ENCODE measurements around the gene PPM1E.

DNA sequence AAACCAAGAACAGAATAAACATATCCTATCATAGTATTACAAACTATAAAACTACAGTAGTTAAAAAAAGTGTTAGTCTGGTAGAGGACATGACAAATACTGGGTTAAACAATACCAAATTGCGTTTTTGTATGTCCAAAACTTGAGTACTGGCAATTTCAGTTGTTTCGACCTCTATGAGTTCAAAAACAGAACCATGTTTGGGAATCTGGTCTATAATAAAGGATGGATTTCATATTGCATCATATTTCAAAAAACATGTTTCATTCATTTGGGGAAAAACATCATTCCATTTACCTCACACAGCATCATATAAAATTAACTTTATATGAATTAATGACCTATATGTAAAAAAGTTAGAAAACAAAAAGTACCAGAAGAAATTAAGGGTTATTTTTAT is 269.3 kb downstream of the PPM1E start:
- TF ChIP-seq, protein P1, sequence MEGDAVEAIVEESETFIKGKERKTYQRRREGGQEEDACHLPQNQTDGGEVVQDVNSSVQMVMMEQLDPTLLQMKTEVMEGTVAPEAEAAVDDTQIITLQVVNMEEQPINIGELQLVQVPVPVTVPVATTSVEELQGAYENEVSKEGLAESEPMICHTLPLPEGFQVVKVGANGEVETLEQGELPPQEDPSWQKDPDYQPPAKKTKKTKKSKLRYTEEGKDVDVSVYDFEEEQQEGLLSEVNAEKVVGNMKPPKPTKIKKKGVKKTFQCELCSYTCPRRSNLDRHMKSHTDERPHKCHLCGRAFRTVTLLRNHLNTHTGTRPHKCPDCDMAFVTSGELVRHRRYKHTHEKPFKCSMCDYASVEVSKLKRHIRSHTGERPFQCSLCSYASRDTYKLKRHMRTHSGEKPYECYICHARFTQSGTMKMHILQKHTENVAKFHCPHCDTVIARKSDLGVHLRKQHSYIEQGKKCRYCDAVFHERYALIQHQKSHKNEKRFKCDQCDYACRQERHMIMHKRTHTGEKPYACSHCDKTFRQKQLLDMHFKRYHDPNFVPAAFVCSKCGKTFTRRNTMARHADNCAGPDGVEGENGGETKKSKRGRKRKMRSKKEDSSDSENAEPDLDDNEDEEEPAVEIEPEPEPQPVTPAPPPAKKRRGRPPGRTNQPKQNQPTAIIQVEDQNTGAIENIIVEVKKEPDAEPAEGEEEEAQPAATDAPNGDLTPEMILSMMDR (IDR thresholded peaks at IDR 0.05; ENCODE audit: low read depth, low read length): no peak
- TF ChIP-seq POLR2A (IDR thresholded peaks at IDR 0.05; ENCODE audit: extremely low read depth, insufficient read length) (no peak), MYC (IDR thresholded peaks at IDR 0.05; ENCODE audit: low read depth, low read length) (no peak)
